Neuron (in vitro differentiated cells): ENCODE results near the gene OR8D1.

Experiments used
- H2AFZ ChIP-seq: one replicate; pipeline ENCODE4 v1.6.1; 2013; ENCODE audit warnings: low read depth, mild to moderate bottlenecking, inconsistent platforms, low read length, moderate library complexity
- H3K27me3 ChIP-seq: one replicate; pipeline ENCODE4 v1.6.1; 2013; ENCODE audit warnings: low read length; ENCODE audit not compliant: insufficient read depth
- H3K36me3 ChIP-seq: one replicate; pipeline ENCODE4 v1.6.1; 2013; ENCODE audit warnings: low read length; ENCODE audit not compliant: insufficient read depth
- H3K4me1 ChIP-seq: one replicate; pipeline ENCODE4 v1.6.1; 2013; ENCODE audit warnings: low read length; ENCODE audit not compliant: insufficient read depth
- H3K4me3 ChIP-seq: 2 replicates; pipeline ENCODE4 v1.5.1; 2013; ENCODE audit warnings: mild to moderate bottlenecking, low read length, moderate library complexity
- H3K9me3 ChIP-seq: one replicate; pipeline ENCODE4 v1.6.1; 2013; ENCODE audit warnings: low read length

The OR8D1 gene

GRCh38 chr11:124313849-124314248 lies at the start of gene OR8D1:
OR8D1 (minus strand) TSS chr11:124313949; CDS start chr11:124310766, 3,183 bp downstream.
- no peak within 1 kb of the TSS for H3K4me3 ChIP-seq
- H3K9me3 ChIP-seq: no peaks in the 10 kb centered on the region
- no peaks in the 10 kb centered on the region for H3K27me3 ChIP-seq
- no peaks in the 10 kb centered on the region for H3K36me3 ChIP-seq
- H2AFZ ChIP-seq: no peak within 1 kb of the TSS
- H3K4me1 ChIP-seq: no peaks in the 10 kb centered on the region

- no peak overlapping the region for H2AFZ ChIP-seq
- no peaks in the 10 kb centered on the region for H3K4me1 ChIP-seq
- no peaks in the 10 kb centered on the region for H3K27me3 ChIP-seq
- no peaks in the 10 kb centered on the region for H3K9me3 ChIP-seq
- H3K36me3 ChIP-seq: no peaks in the 10 kb centered on the region
- H3K4me3 ChIP-seq: no peak overlapping the region
These were observed 45.8 kb upstream of the OR8D1 start for GRCh38 chr11:124359566-124359965.

- Histone ChIP-seq H3K4me1 (no peaks in the 10 kb centered on the region), H2AFZ (no peak overlapping the region), H3K9me3 (no peaks in the 10 kb centered on the region), H3K36me3 (no peaks in the 10 kb centered on the region), H3K27me3 (no peaks in the 10 kb centered on the region), H3K4me3 (no peak overlapping the region)
These were observed 32.7 kb upstream of the OR8D1 start for GRCh38 chr11:124346311-124346955.

GRCh38 chr11:124344346-124344745 lies 30.6 kb upstream of the OR8D1 start:
- H3K36me3 ChIP-seq: no peaks in the 10 kb centered on the region

GRCh38 chr11:124340142-124340447 lies 26.3 kb upstream of the OR8D1 start:
- no peaks in the 10 kb centered on the region for H3K9me3 ChIP-seq
- H2AFZ ChIP-seq: no peak overlapping the region
- H3K27me3 ChIP-seq: no peaks in the 10 kb centered on the region
- no peaks in the 10 kb centered on the region for H3K4me1 ChIP-seq
- H3K4me3 ChIP-seq: no peak overlapping the region
- no peaks in the 10 kb centered on the region for H3K36me3 ChIP-seq

More at GRCh38 chr11:124344346-124344745, 30.6 kb upstream of the OR8D1 start:
- Histone ChIP-seq H3K27me3 (no peaks in the 10 kb centered on the region), H2AFZ (no peak overlapping the region), H3K4me3 (no peak overlapping the region), H3K9me3 (no peaks in the 10 kb centered on the region), H3K4me1 (no peaks in the 10 kb centered on the region)

- Histone ChIP-seq H3K36me3 (no peaks in the 10 kb centered on the region), H3K4me3 (no peak overlapping the region), H3K4me1 (no peaks in the 10 kb centered on the region), H3K9me3 (no peaks in the 10 kb centered on the region), H3K27me3 (no peaks in the 10 kb centered on the region), H2AFZ (no peak overlapping the region)
These were observed 25.8 kb upstream of the OR8D1 start for GRCh38 chr11:124339396-124340141.

- H3K4me1 ChIP-seq: no peaks in the 10 kb centered on the region
- H3K36me3 ChIP-seq: no peaks in the 10 kb centered on the region
- no peaks in the 10 kb centered on the region for H3K27me3 ChIP-seq
- H3K9me3 ChIP-seq: no peaks in the 10 kb centered on the region
- no peak overlapping the region for H2AFZ ChIP-seq
- no peak overlapping the region for H3K4me3 ChIP-seq
These were observed 18.1 kb upstream of the OR8D1 start for GRCh38 chr11:124331873-124332272.

GRCh38 chr11:124329787-124330478 lies 16.2 kb upstream of the OR8D1 start:
- Histone ChIP-seq H2AFZ (no peak overlapping the region), H3K4me1 (no peaks in the 10 kb centered on the region), H3K27me3 (no peaks in the 10 kb centered on the region), H3K4me3 (no peak overlapping the region), H3K9me3 (no peaks in the 10 kb centered on the region), H3K36me3 (no peaks in the 10 kb centered on the region)

GRCh38 chr11:124327775-124328174 lies 14.0 kb upstream of the OR8D1 start:
- H2AFZ ChIP-seq: no peak overlapping the region
- H3K4me1 ChIP-seq: no peaks in the 10 kb centered on the region
- H3K36me3 ChIP-seq: no peaks in the 10 kb centered on the region

GRCh38 chr11:124322356-124322755 lies 8.6 kb upstream of the OR8D1 start:
- Histone ChIP-seq H3K27me3 (no peaks in the 10 kb centered on the region), H2AFZ (no peak overlapping the region), H3K4me1 (no peaks in the 10 kb centered on the region), H3K4me3 (no peak overlapping the region), H3K9me3 (no peaks in the 10 kb centered on the region), H3K36me3 (no peaks in the 10 kb centered on the region)

More at GRCh38 chr11:124327775-124328174, 14.0 kb upstream of the OR8D1 start:
- H3K27me3 ChIP-seq: no peaks in the 10 kb centered on the region
- H3K4me3 ChIP-seq: no peak overlapping the region
- no peaks in the 10 kb centered on the region for H3K9me3 ChIP-seq

GRCh38 chr11:124320097-124320496 lies 6.3 kb upstream of the OR8D1 start, which contains the start of gene OR8D2:
OR8D2 (minus strand) TSS chr11:124320197; CDS start chr11:124320197, 0 bp downstream.
- H3K27me3 ChIP-seq: no peaks in the 10 kb centered on the region
- H2AFZ ChIP-seq: no peak within 1 kb of the TSS
- no peak within 1 kb of the TSS for H3K4me3 ChIP-seq
- H3K4me1 ChIP-seq: no peaks in the 10 kb centered on the region
- no peaks in the 10 kb centered on the region for H3K9me3 ChIP-seq
- H3K36me3 ChIP-seq: no peaks in the 10 kb centered on the region

- Histone ChIP-seq H2AFZ (no peak overlapping the region), H3K4me1 (no peaks in the 10 kb centered on the region), H3K4me3 (no peak overlapping the region), H3K36me3 (no peaks in the 10 kb centered on the region), H3K27me3 (no peaks in the 10 kb centered on the region), H3K9me3 (no peaks in the 10 kb centered on the region)
These were observed 1.3 kb upstream of the OR8D1 start for GRCh38 chr11:124315052-124315451.

- no peak overlapping the region for H2AFZ ChIP-seq
- H3K27me3 ChIP-seq: no peaks in the 10 kb centered on the region
- no peaks in the 10 kb centered on the region for H3K36me3 ChIP-seq
- no peaks in the 10 kb centered on the region for H3K4me1 ChIP-seq
- no peak overlapping the region for H3K4me3 ChIP-seq
- H3K9me3 ChIP-seq: no peaks in the 10 kb centered on the region
These were observed 618 bp downstream of the OR8D1 start for GRCh38 chr11:124313131-124313530.
